A673 (cell line): Measurements from ENCODE around the gene ELOVL3. TPM values are rescaled to one million over a fixed set of nuclear protein-coding genes. Genes with fewer than 3 reads are reported as not detected.
A peak's percentile ranks its signal among the peaks of the same experiment; 100 is the strongest.

ENCODE experiments used
- BruUV-seq: library from RNA; stranded (reverse); fragments of 400-500 nt; replicated peaks from 2 replicates; lab custom pipeline; 2021; lab: Mats Ljungman, UMichigan
- CTCF ChIA-PET: fragments of 300-600 bp; sonication (Branson Sonifier 250); formaldehyde crosslinking; loops from one replicate; lab custom pipeline; 2022; ENCODE audit warnings: antibody characterized with exemption; lab: Charles Lee
- POLR2A ChIA-PET: fragments of 300-600 bp; sonication (Branson Sonifier 250); formaldehyde crosslinking; loops from one replicate; lab custom pipeline; 2022; ENCODE audit warnings: antibody characterized with exemption; ENCODE audit not compliant: low non-redundant PET; lab: Charles Lee
- DNase-seq: peaks from one replicate; pipeline ENCODE4 v3.0.0-alpha.2; 2015; ENCODE audit warnings: low spot score
- H3K27ac ChIP-seq: fragments of 200-600 bp; sonication (generic); 2 replicates; pipeline ENCODE4 v1.5.1; 2016; ENCODE audit warnings: mixed run types, low read depth, mild to moderate bottlenecking, mixed read lengths, antibody characterized with exemption, low read length; ENCODE audit not compliant: poor library complexity, severe bottlenecking
- H3K27me3 ChIP-seq: fragments of 200-600 bp; sonication (generic); replicated peaks from 2 replicates; pipeline ENCODE4 v1.6.1; 2017; ENCODE audit warnings: mixed run types, low read depth, mild to moderate bottlenecking, mixed read lengths, antibody characterized with exemption, low read length; ENCODE audit not compliant: insufficient read depth, poor library complexity
- H3K36me3 ChIP-seq: fragments of 200-600 bp; sonication (generic); 2 replicates; pipeline ENCODE4 v1.6.1; 2016; ENCODE audit warnings: mixed run types, mild to moderate bottlenecking, mixed read lengths, antibody characterized with exemption, low read length; ENCODE audit not compliant: insufficient read depth, poor library complexity, severe bottlenecking
- H3K4me1 ChIP-seq: fragments of 200-600 bp; sonication (generic); 2 replicates; pipeline ENCODE4 v1.6.1; 2017; ENCODE audit warnings: mixed run types, mild to moderate bottlenecking, mixed read lengths, antibody characterized with exemption, low read length; ENCODE audit not compliant: insufficient read depth, poor library complexity, severe bottlenecking
- H3K4me3 ChIP-seq: fragments of 200-600 bp; sonication (generic); 2 replicates; pipeline ENCODE4 v1.5.1; 2016; ENCODE audit warnings: low read depth, mixed run types, mild to moderate bottlenecking, mixed read lengths, low read length; ENCODE audit not compliant: poor library complexity, severe bottlenecking
- H3K9me3 ChIP-seq: fragments of 200-600 bp; sonication (generic); 2 replicates; pipeline ENCODE4 v1.6.1; 2016; ENCODE audit warnings: mixed run types, low read depth, mild to moderate bottlenecking, mixed read lengths, antibody characterized with exemption, low read length; ENCODE audit not compliant: poor library complexity, severe bottlenecking
- CTCF ChIP-seq: fragments of 300-800, 200-600 bp; sonication (generic); conservative IDR thresholded peaks from 2 replicates; pipeline ENCODE4 v1.5.1; 2017; ENCODE audit warnings: low read depth, mild to moderate bottlenecking, antibody characterized with exemption, low read length, moderate library complexity, mixed read lengths
- EZH2 ChIP-seq: fragments of 200-600 bp; sonication (generic); IDR thresholded peaks from 2 replicates; pipeline ENCODE4 v1.6.1; 2017; ENCODE audit warnings: borderline replicate concordance, low read depth, mild to moderate bottlenecking, mixed read lengths, antibody characterized with exemption, low read length; ENCODE audit not compliant: poor library complexity, severe bottlenecking
- intact Hi-C: fragments of 100-400 bp; cut with micrococcal nuclease; formaldehyde crosslinking; loops from one replicate; pipeline ENCODE4 v1.10.0; 2022; ENCODE audit not compliant: unreplicated experiment
- total RNA-seq: library from RNA; stranded (reverse); gene quantifications from 2 replicates; pipeline ENCODE4 v1.2.3, GENCODE V29; 2021

Gene ELOVL3
- total RNA-seq, 1 experiment from 2014 or later, result not detected

GRCh38 chr10:102230264-102230860 is 4.3 kb downstream of the ELOVL3 start:
- TF ChIP-seq EZH2 (no peak), CTCF (no peak)

DNA sequence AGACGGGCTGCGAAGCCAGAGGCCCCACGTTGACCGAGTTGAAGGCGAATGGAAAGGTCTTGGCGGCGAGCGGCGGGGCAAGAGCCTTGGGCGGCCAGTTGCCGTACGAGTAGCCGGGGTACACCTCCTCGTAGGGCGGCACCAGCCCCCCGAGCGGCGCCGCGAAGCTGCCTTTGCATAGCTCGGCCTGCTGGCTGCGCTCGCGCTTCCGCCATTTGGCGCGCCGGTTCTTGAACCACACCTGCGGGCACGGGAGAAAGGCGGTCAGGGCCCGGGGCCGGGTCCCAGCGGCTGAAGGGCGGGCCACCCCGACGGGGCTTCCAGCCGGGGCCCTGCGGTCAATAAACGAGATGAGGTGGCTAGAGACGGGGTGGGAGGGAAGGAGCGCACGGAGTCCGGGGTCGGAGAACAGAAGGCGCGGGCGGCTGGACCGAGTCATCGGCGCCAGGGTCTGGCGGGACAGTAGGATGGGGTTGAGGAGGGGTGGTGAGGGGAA is 4.8 kb downstream of the ELOVL3 start:
- no peak overlapping the region for H3K27ac ChIP-seq
- no peak for TF ChIP-seq EZH2
- TF ChIP-seq CTCF, result peak; percentile 55

More at GRCh38 chr10:102230264-102230860, 4.3 kb downstream of the ELOVL3 start:
- Histone ChIP-seq H3K4me3 (peak overlapping the region; percentile 60), H3K9me3 (no peaks in the 10 kb centered on the region), H3K27me3 (peaks cover 13% of the 10 kb centered on the region), H3K4me1 (peaks cover 14% of the 10 kb centered on the region), H3K36me3 (no peaks in the 10 kb centered on the region), H3K27ac (no peak overlapping the region)
- peak; percentile 84 for DNase-seq
- BruUV-seq, result no TSS peak
- ChIA-PET CTCF (interaction anchor here (0.6 to 3.1 kb wide), 14 partner anchors 11 to 354 kb away, joined by 3 to 65 read pairs (median 4); partner anchors contain the start of genes GBF1 and PITX3), POLR2A (no interaction called here)
- intact Hi-C loops, result loop anchor here (1.0 to 5.0 kb wide), 4 partner anchors 117 to 352 kb away; partner anchors contain the start of gene NFKB2

DNA sequence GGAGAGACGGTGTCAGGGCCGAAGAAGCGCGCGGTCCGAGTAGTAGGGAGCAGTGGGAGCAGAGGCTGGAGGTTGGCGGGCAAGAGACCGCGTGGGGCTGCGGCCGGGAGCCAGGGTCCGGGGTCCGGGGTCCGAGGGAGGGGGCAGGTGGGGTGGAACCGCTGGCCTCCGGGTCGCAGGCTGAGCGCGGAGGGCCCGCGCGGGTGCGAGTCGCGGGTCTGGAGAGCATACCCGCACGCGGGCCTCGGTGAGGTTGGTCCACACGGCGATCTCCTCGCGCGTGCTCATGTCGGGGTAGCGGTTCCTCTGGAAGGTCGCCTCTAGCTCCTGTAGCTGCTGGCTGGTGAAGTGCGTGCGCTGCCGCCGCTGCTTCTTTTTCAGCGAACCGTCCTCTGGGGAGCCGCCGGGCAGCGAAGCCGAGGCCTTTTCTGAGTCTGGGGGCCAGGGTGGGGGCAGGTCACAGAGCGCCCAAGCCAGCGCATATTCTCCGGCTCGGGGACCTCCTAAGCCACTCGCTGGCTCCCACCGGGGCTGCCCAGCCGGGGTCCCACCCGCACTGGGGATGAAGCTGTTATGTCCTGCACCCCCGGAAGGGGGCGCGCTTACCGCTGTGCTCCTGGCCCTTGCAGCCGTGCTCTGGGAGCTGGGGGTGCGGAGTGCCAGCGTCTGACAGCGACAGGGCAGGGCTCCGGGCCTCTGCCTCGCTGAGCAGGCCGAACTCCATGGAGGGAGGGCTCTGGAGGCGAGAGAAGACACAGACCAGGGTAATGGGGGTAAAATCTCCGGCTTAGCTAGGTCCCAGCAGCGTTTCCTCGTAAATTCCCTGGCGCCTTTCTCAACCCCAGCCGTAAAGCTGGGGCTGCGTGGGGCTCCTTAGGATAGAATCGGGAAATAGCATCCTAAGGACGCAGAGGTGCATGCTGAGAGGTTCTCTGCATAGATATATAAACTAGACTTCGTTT is 5.5 kb downstream of the ELOVL3 start:
- Histone ChIP-seq H3K27me3 (peaks cover 13% of the 10 kb centered on the region), H3K4me1 (peaks cover 11% of the 10 kb centered on the region), H3K9me3 (no peaks in the 10 kb centered on the region), H3K27ac (no peak overlapping the region), H3K36me3 (no peaks in the 10 kb centered on the region), H3K4me3 (peak overlapping the region; percentile 60)
- BruUV-seq, result no TSS peak
- TF ChIP-seq CTCF (peak; percentile 89), EZH2 (no peak)
- ChIA-PET POLR2A (interaction anchor here (0.5 kb wide), 1 partner anchor 1130 kb away, joined by 7 read pairs; no protein-coding TSS in a partner anchor), CTCF (interaction anchor here (0.6 to 3.1 kb wide), 9 partner anchors 9 to 383 kb away, joined by 3 to 65 read pairs (median 6); partner anchors contain the start of genes GBF1 and PITX3)
- intact Hi-C loops, result loop anchor here (5.0 kb wide), 2 partner anchors 166 to 351 kb away; partner anchors contain the start of gene NFKB2
- DNase-seq, result peak; percentile 50

More for the DNA sequence above, 4.8 kb downstream of the ELOVL3 start:
- Histone ChIP-seq H3K4me1 (peaks cover 11% of the 10 kb centered on the region), H3K9me3 (no peaks in the 10 kb centered on the region), H3K27me3 (peaks cover 13% of the 10 kb centered on the region), H3K36me3 (no peaks in the 10 kb centered on the region), H3K4me3 (peak overlapping the region; percentile 60)
- peak; percentile 36 for DNase-seq
- intact Hi-C loops, result loop anchor here (1.0 to 5.0 kb wide), 4 partner anchors 116 to 351 kb away; partner anchors contain the start of gene NFKB2
- ChIA-PET POLR2A (no interaction called here), CTCF (interaction anchor here (0.6 to 3.1 kb wide), 10 partner anchors 11 to 353 kb away, joined by 3 to 65 read pairs (median 5); partner anchors contain the start of genes GBF1 and PITX3)
- no TSS peak for BruUV-seq
